GM23338 (cell line): ENCODE results near the gene RDH5. TPM values are rescaled to one million over a fixed set of nuclear protein-coding genes. Genes with fewer than 3 reads are reported as not detected.

ENCODE experiments used
- ATAC-seq: fragments of 200-7000 bp; cut with Tn5 transposase; 3 replicates; pipeline ENCODE4 v1.9.1; 2020
- DNase-seq: peaks from one replicate; pipeline ENCODE4 v3.0.0-alpha.2; 2015; ENCODE audit warnings: low spot score
- H2AFZ ChIP-seq: fragments of 200-600 bp; sonication (generic); 2 replicates; pipeline ENCODE4 v1.8.0; 2016; ENCODE audit warnings: antibody characterized with exemption, mild to moderate bottlenecking, moderate library complexity
- H3F3A ChIP-seq: fragments of 200-600 bp; sonication (generic); replicated peaks from 2 replicates; pipeline ENCODE4 v1.8.0; 2017; ENCODE audit warnings: antibody characterized with exemption, mixed run types, low read depth
- H3K27ac ChIP-seq: fragments of 200-600 bp; sonication (generic); 2 replicates; pipeline ENCODE4 v1.6.1; 2016; ENCODE audit warnings: low read depth
- H3K27me3 ChIP-seq: fragments of 200-600 bp; sonication (generic); 2 replicates; pipeline ENCODE4 v1.8.0; 2016; ENCODE audit warnings: mild to moderate bottlenecking, mixed run types, moderate library complexity; ENCODE audit not compliant: insufficient read depth
- H3K36me3 ChIP-seq: fragments of 200-600 bp; sonication (generic); 2 replicates; pipeline ENCODE4 v1.8.0; 2016; ENCODE audit warnings: mild to moderate bottlenecking; ENCODE audit not compliant: insufficient read depth
- H3K4me1 ChIP-seq: fragments of 200-600 bp; sonication (generic); 2 replicates; pipeline ENCODE4 v1.8.0; 2016; ENCODE audit warnings: mild to moderate bottlenecking, moderate library complexity; ENCODE audit not compliant: insufficient read depth
- H3K4me2 ChIP-seq: fragments of 200-600 bp; sonication (generic); 2 replicates; pipeline ENCODE4 v1.7.1; 2017; ENCODE audit warnings: mixed run types
- H3K4me3 ChIP-seq: fragments of 200-600 bp; sonication (generic); 2 replicates; pipeline ENCODE4 v1.6.1; 2016; ENCODE audit warnings: mixed run types
- H3K79me2 ChIP-seq: fragments of 200-600 bp; sonication (generic); replicated peaks from 2 replicates; pipeline ENCODE4 v1.8.0; 2017; ENCODE audit warnings: mild to moderate bottlenecking; ENCODE audit not compliant: insufficient read depth
- H3K9me2 ChIP-seq: fragments of 200-600 bp; sonication (generic); 2 replicates; pipeline ENCODE4 v1.8.0; 2017; ENCODE audit not compliant: insufficient read depth
- H4K20me1 ChIP-seq: fragments of 200-600 bp; sonication (generic); replicated peaks from 2 replicates; pipeline ENCODE4 v1.8.0; 2017; ENCODE audit warnings: mild to moderate bottlenecking; ENCODE audit not compliant: insufficient read depth
- H3K27ac Mint-ChIP-seq: 2 replicates; pipeline ENCODE4 v1.8.0; 2020; ENCODE audit warnings: inconsistent platforms, mild to moderate bottlenecking, moderate library complexity, mixed read lengths
- H3K27me3 Mint-ChIP-seq: 3 replicates; pipeline ENCODE4 v1.8.0; 2022; ENCODE audit warnings: low read depth, mild to moderate bottlenecking, moderate library complexity, mixed read lengths, inconsistent platforms; ENCODE audit not compliant: insufficient read depth, poor library complexity
- H3K36me3 Mint-ChIP-seq: 3 replicates; pipeline ENCODE4 v1.8.0; 2021; ENCODE audit warnings: low read depth, mild to moderate bottlenecking, inconsistent platforms, moderate library complexity, mixed read lengths
- H3K4me1 Mint-ChIP-seq: 3 replicates; pipeline ENCODE4 v1.8.0; 2020; ENCODE audit warnings: mild to moderate bottlenecking, inconsistent platforms, mixed read lengths
- H3K4me3 Mint-ChIP-seq: 3 replicates; pipeline ENCODE4 v1.8.0; 2021; ENCODE audit warnings: moderate library complexity, mild to moderate bottlenecking, inconsistent platforms, mixed read lengths
- H3K9me3 Mint-ChIP-seq: 3 replicates; pipeline ENCODE4 v1.8.0; 2020; ENCODE audit warnings: moderate library complexity, mild to moderate bottlenecking, inconsistent platforms, mixed read lengths
- ETS1 ChIP-seq: IDR thresholded peaks from 2 replicates; pipeline ENCODE4 v1.6.1; 2016; ENCODE audit warnings: antibody characterized with exemption
- EZH2 ChIP-seq: fragments of 200-600 bp; sonication (generic); IDR thresholded peaks from one replicate; pipeline ENCODE4 v1.8.0; 2017; ENCODE audit warnings: antibody characterized with exemption, mild to moderate bottlenecking, low read depth; ENCODE audit not compliant: unreplicated experiment
- EZH2phosphoT487 ChIP-seq: fragments of 200-600 bp; sonication (generic); IDR thresholded peaks from one replicate; pipeline ENCODE4 v1.8.1; 2018; ENCODE audit warnings: antibody characterized with exemption; ENCODE audit not compliant: unreplicated experiment
- POLR2AphosphoS5 ChIP-seq: IDR thresholded peaks from 2 replicates; pipeline ENCODE4 v1.6.1; 2016; ENCODE audit warnings: antibody characterized with exemption, low read depth
- REST ChIP-seq: IDR thresholded peaks from one replicate; pipeline ENCODE4 v1.6.1; 2018; ENCODE audit warnings: antibody characterized with exemption; ENCODE audit not compliant: unreplicated experiment
- STAT1 ChIP-seq: IDR thresholded peaks from one replicate; pipeline ENCODE4 v1.6.1; 2016; ENCODE audit warnings: antibody characterized with exemption; ENCODE audit not compliant: unreplicated experiment
- ZNF114 ChIP-seq: fragments of 250-450 bp; sonication (Bioruptor Pico); IDR thresholded peaks from 2 replicates; pipeline ENCODE4 v1.5.0; 2020; ENCODE audit warnings: mild to moderate bottlenecking, moderate library complexity
- ZNF462 ChIP-seq: fragments of 250-450 bp; sonication (Bioruptor Pico); IDR thresholded peaks from 2 replicates; pipeline ENCODE4 v1.5.0; 2020; ENCODE audit warnings: mild to moderate bottlenecking, moderate library complexity
- polyA plus RNA-seq: library from polyadenylated mRNA; unstranded; fragments of >200 nt; fragmentation: Nextera tagmentation; extraction: Ambion mirVana; gene quantifications from 2 replicates; pipeline ENCODE4 v1.2.1, GENCODE V29; 2016
- total RNA-seq: library from RNA; depleted of rRNA; stranded (reverse); fragments of >200 nt; shearing (Covaris generic); gene quantifications from 2 replicates; pipeline ENCODE4 v1.2.3, GENCODE V29; 2014

RDH5 gene
- total and polyA plus RNA-seq, 2 experiments from 2014 or later: 3.9 to 7.5 TPM

GRCh38 chr12:55698965-55699364 is 21.2 kb upstream of the RDH5 start:
- Mint-ChIP-seq H3K4me1 (peaks cover 2% of the 10 kb centered on the region; the same call in 1 of the 3 replicates), H3K9me3 (no peaks in the 10 kb centered on the region), H3K27me3 (peaks cover 4% of the 10 kb centered on the region), H3K27ac (no peak overlapping the region), H3K4me3 (no peak overlapping the region), H3K36me3 (peaks cover 21% of the 10 kb centered on the region)
- TF ChIP-seq POLR2AphosphoS5 (no peak), STAT1 (no peak), EZH2 (no peak)
- no peak overlapping the region for H3K27ac ChIP-seq
- H3K9me2 ChIP-seq: no peaks in the 10 kb centered on the region
- H3K27me3 ChIP-seq: no peaks in the 10 kb centered on the region
- DNase-seq (no peak), ATAC-seq (no peak)
- no peak overlapping the region for H2AFZ ChIP-seq
- H3K36me3 ChIP-seq: no peaks in the 10 kb centered on the region
- no peaks in the 10 kb centered on the region; the same call in 1 of the 2 replicates for H4K20me1 ChIP-seq
- H3K79me2 ChIP-seq: no peaks in the 10 kb centered on the region; the same call in 1 of the 2 replicates
- no peak overlapping the region for H3K4me2 ChIP-seq
- no peaks in the 10 kb centered on the region for H3F3A ChIP-seq
- no peaks in the 10 kb centered on the region for H3K4me1 ChIP-seq
- H3K4me3 ChIP-seq: no peak overlapping the region

DNA sequence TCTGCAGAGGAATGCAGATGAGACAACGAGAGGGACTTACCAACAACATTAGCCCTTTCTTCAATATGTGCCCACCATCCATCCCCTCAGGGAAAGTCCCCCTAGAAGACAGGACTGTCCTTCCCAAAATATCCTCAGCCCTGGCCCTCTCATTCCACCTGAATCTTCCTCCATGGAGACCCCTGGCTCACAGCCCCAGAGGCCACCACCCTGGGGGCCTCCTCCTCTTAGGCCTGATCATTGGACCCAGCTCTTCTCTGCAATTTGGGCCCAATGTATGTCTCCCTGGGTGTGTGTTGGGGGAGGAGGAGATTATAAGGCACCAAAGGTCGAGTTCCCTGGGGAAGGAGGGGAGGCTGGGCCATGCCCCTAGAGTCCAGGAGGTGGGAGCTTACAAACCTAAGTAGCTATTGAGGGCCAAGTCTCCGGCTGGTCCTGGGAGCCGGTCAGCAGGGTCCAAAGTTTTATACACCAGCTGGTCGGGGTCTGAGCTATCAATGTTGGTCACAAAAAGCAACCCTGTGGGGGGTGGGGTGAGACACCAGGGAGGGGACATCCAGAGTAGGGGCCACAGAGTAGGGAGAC is 20.6 kb upstream of the RDH5 start:
- Mint-ChIP-seq H3K36me3 (peaks cover 16% of the 10 kb centered on the region; the same call in 2 of the 3 replicates), H3K4me1 (peaks cover 2% of the 10 kb centered on the region; the same call in 1 of the 3 replicates), H3K27ac (no peak overlapping the region), H3K4me3 (no peak overlapping the region), H3K9me3 (no peaks in the 10 kb centered on the region), H3K27me3 (peaks cover 8% of the 10 kb centered on the region)
- Histone ChIP-seq H3K27ac (no peak overlapping the region), H2AFZ (no peak overlapping the region), H3K79me2 (peaks cover 6% of the 10 kb centered on the region), H3K27me3 (no peaks in the 10 kb centered on the region), H3K4me1 (no peaks in the 10 kb centered on the region), H3K36me3 (no peaks in the 10 kb centered on the region), H3K9me2 (no peaks in the 10 kb centered on the region), H4K20me1 (no peaks in the 10 kb centered on the region; the same call in 1 of the 2 replicates), H3F3A (no peaks in the 10 kb centered on the region), H3K4me3 (no peak overlapping the region), H3K4me2 (no peak overlapping the region)
- TF ChIP-seq ETS1 (no peak), STAT1 (no peak), EZH2 (no peak), ZNF462 (CRISPR knock-in tag) (no peak), REST (no peak), ZNF114 (CRISPR knock-in tag) (no peak), EZH2phosphoT487 (no peak)
- ATAC-seq (no peak), DNase-seq (no peak)
